HepG2 (cell line): ENCODE results near the gene HIF1AN.

Source experiments
- SMC3 ChIP-seq: IDR thresholded peaks from 2 replicates; pipeline ENCODE4 v1.6.1; 2011; ENCODE audit warnings: low read length, improper control_type of control experiment
- WIZ ChIP-seq: sonication (generic); formaldehyde crosslinking; IDR thresholded peaks from 2 replicates; pipeline ENCODE4 v1.5.1; 2020; ENCODE audit warnings: mild to moderate bottlenecking, missing genetic modification reagents
- ZNF121 ChIP-seq: sonication (generic); formaldehyde crosslinking; IDR thresholded peaks from 2 replicates; pipeline ENCODE4 v1.5.0; 2020; ENCODE audit warnings: mild to moderate bottlenecking, missing genetic modification reagents
- ZNF383 ChIP-seq: sonication (generic); formaldehyde crosslinking; IDR thresholded peaks from 2 replicates; pipeline ENCODE4 v1.4.0; 2020; ENCODE audit warnings: missing genetic modification reagents, mild to moderate bottlenecking, borderline replicate concordance

- TF ChIP-seq SMC3 (no peak), ZNF383 (CRISPR knock-in tag) (no peak), ZNF121 (CRISPR knock-in tag) (no peak), WIZ (peak; percentile 22; the same call in 1 of the 2 replicates)
Observed at GRCh38 chr10:100535715-100536353, at the start of gene HIF1AN.
